GM19351 (cell line): Measurements from ENCODE around the gene SETD1B.
"Not testable (repeated sequence)": the region's sequence is repeated elsewhere in the genome, so short reads cannot be mapped to it uniquely, and the experiment has no call there.

Experiments
- ATAC-seq: cut with Tn5 transposase; IDR thresholded peaks from one replicate; pipeline ENCODE4 v1.9.1; 2021; ENCODE audit warnings: mild to moderate bottlenecking, moderate library complexity; ENCODE audit not compliant: unreplicated experiment

The SETD1B gene

DNA sequence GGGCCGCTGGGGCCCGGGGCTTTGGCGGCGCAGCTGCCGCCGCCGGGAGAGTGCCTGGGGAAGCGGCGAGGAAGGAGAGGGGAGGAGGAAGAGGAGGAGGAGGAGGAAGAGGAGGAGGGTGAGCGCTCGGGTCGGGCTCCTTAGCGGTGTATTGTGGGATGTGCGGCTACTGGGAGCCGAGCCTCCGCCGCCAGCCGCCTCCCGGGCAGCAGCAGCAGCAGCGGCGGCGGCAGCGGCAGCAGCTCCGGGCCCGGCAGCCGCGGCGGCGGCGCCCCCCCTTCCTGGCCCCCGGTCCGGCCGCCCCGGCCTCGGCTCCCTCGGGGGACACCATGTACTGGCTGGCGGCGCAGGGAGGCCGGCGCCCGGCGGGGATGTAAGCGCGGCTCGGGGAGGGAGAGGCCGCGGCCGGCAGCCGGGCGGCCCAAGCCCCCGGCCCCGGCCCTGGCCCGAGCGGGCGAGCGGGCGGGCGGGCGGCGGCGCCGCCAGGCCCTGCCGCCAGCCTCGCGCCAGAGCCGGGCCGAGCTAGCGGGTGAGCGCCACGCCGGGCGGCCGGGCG is at the start of gene SETD1B:
TSS of gene SETD1B (plus strand) at position 149 of the 556 bp plus-strand sequence. CDS start 729 bp downstream, outside the sequence.
- ATAC-seq, result no peak

DNA sequence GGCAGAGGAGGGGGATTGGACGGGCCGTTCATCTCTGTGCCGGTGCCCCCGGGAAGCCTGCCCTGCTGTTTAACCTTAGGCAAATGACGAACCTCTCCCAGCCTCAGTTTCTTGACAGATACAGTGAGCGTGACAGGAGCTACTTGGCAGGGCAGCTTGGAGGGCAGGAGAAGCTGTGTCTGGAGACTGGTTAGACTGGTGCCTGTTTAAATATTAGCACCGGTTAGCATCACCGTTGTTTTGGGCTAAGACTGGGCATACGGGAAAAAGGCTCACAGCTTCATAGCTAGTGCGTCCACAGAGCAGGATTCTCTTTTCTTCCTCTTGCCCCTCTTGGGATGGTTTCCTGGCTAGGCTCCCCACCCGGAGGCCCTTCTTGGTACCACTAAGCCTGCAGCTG is 49.0 kb upstream of the SETD1B start:
- no peak for ATAC-seq

DNA sequence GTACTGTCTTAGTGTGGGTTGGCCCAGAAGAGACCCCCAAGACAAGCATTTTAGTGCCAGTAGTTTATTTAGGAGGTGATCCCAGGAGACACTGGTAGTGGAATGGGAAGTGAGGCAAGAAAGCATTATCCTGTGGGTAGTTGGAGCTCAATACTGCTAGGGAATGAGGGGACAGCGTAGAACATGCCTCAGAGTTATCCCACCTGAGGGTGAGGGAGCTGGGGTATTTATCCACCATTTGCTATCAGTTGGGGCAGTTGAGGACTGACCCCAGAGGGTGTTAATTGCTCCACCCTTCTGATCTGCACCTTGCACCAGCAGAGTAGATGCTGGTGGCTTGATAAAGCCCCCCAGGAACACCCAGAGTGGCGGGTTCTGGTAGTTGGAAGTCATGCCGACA is 48.2 kb upstream of the SETD1B start:
- ATAC-seq, result no peak

DNA sequence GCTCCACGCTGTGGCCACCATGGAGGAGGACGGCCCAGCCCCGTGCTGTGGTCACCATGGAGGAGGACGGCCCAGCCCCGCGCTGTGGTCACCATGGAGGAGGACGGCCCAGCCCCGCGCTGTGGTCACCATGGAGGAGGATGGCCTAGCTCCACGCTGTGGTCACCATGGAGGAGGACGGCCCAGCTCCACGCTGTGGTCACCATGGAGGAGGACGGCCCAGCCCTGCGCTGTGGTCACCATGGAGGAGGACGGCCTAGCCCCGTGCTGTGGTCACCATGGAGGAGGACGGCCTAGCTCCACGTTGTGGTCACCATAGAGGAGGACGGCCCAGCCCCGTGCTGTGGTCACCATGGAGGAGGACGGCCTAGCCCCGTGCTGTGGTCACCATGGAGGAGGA is 45.3 kb upstream of the SETD1B start:
- ATAC-seq, result not testable (repeated sequence)

DNA sequence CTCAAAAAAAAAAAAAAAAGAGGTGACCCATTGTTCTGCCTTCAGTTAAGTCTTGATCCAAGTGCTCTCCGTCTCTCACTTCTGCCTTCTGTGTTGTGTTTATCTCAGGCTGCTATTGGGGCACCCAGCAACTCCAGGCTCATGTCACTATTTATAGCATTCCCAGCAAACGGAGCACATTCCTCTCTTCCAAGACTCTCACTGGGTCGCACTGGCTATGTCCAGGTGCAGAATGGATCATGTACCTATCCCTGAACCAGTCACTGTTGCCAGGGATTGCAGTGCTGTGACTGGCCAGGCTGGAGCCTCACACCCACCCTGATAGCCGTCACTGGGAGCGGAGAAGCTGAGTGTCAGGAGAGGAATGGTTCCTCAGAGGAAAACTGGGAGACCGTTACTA is 41.5 kb upstream of the SETD1B start:
- ATAC-seq, result no peak

DNA sequence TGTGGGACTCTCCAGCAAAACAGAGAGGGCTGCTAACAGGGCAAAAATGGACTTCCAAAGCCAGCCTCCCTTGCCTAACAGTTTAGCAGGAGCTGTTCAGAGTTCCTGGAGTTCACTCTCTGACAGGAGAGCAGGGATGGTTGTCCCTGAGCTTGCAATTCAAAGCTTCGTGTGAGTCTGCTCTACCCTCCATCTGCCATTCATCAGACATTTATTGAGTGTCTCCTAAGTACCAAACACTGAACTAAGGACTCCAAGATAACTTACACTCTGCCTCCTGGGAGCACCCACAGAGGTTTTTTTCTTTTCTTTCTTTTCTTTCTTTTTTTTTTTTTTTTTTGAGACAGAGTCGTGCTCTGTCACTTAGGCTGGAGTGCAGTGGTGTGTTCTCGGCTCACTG is 39.0 kb upstream of the SETD1B start:
- no peak for ATAC-seq

DNA sequence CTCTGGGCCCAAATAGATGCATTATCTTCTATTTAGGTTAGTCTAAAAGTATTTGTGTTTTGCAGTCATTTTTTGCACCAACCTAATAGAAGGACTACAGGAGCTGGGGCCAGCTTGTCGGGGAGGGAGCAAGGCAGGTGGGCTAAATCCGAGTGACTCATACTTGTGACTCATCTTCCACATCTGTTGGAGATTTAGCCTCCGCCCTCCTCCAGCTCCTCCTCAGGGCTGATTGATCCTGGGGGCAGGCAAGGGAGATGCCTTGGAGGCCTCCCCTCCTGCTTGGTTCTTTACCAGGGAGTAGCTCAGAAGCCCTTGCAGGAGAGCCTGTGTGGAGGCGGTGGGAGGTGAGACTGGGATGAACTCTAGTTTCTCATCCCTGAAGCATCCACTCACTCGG is 38.2 kb upstream of the SETD1B start:
- ATAC-seq, result no peak

DNA sequence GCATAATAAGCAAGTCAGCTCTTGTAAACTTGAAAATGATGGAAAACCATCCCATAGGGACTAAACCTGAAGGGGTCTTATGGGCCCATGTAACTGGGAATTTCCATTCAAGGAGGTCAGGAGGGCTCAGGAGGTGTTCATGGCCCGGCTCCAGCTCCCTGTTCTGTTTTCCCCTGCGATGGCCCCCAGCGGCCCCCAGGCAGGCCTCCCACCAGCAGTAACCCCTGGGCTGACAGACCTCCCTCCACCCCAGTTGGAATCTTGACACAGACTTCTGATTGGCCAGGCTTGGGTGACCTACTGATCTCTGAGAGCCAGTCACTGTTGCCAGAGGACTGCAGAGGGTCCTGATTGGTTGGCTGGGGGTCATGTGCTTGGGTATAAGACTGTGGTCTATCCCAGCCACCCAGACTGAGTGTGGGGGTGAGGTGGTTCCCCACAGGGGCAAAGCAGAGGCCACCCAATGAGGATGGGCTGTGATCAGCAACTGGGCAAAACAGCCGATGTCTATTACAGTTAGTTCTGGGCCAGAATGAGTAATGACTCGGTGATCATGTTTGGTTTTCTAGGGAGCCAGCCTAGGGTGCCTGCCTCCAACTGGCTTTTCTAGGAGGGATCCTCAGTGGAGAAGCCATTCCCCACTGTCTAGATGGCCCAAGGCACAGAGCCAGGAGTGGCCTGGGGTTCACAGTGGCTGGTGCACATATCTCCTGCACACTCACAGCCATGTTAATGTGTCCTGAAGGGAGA is 37.3 kb upstream of the SETD1B start:
- no peak for ATAC-seq

DNA sequence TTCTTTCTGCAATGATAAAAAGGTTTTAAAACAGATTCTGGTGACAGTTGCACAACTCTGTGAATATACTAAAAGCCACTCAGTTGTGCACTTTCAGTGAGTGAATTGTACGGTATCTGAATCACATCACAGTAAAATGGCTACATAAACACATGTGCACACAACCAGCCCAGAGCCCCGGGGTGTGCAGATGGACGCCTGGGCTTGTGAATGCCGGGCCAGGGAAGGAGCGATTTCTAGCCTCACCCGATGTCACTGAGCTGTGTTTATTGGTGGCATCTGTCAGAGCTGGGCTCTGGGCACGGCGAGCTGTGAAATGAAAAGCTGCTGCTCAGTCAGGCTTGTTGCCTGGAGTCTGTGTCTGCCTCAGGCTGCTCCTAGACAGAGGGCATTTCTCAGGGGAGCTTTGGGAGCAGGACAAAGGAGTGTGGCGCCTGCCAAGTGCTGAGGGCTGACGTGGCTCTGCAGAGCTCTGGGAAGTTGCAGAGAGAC is 36.2 kb upstream of the SETD1B start:
- ATAC-seq, result no peak

DNA sequence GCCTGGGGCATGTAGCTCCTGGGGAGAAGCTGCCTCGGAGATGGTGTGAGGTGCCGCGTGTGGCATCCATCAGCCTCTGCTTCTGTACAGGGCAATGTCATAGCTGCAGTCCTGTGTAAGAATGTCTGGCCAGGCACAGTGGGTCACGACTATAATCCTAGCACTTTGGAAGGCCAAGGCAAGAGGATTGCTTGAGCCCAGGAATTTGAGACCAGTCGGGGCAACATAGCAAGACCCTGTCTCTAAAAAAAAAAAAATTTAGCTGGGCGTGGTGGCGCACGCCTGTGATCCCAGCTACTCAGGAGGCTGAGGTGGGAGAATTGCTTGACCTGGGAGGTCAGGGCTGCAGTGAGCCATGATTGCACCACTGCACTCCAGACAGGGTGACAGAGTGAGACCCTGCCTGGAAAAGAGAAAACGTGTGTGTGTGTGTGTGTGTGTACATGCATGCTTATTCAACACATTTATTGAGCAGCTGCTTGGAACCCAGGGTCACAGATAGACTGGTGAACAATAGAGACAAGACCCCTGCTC is 34.4 kb upstream of the SETD1B start:
- no peak for ATAC-seq

DNA sequence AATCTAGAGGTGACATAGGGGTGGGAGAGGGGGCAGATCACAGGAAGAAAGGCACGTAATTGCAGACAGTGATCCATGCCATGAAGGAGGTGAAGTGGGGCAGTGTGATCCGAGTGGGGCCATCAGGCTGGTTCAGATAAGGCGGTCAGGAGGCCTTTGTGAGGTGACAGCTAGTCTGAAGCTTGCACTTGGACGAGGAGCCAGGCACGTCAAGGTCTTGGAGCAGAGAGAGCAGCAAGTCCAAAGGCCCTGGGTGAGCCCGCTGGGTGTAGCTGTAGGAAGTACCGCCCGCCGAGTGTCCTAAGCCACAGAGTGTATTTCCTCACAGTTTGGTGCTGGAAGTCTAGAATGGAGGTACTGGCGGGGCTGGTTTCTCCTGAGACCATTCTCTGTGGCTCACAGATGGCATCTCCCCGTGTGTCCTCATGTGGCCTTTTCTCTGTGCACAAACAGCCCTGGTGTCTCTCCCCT is 33.9 kb upstream of the SETD1B start:
- ATAC-seq, result no peak

DNA sequence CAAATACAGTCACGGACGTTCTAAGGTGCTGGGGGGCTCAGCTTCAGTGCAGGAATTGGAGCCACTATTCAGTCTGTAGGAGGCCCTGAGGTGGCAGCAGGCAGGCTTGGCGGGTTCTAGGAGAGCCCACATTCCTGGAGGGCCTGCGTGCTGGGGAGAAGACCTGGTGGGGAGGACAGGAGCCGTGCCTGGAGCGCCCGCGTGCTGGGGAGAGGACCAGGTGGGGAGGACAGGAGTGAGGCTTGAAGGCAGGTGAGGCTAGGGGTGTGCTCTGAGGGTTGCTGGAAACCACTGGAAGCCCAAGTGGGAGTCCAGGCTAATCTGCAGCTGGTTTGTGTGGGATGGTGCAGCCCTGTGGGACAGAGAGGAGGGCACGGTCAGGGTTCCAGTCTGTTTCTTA is 33.4 kb upstream of the SETD1B start:
- no peak for ATAC-seq

DNA sequence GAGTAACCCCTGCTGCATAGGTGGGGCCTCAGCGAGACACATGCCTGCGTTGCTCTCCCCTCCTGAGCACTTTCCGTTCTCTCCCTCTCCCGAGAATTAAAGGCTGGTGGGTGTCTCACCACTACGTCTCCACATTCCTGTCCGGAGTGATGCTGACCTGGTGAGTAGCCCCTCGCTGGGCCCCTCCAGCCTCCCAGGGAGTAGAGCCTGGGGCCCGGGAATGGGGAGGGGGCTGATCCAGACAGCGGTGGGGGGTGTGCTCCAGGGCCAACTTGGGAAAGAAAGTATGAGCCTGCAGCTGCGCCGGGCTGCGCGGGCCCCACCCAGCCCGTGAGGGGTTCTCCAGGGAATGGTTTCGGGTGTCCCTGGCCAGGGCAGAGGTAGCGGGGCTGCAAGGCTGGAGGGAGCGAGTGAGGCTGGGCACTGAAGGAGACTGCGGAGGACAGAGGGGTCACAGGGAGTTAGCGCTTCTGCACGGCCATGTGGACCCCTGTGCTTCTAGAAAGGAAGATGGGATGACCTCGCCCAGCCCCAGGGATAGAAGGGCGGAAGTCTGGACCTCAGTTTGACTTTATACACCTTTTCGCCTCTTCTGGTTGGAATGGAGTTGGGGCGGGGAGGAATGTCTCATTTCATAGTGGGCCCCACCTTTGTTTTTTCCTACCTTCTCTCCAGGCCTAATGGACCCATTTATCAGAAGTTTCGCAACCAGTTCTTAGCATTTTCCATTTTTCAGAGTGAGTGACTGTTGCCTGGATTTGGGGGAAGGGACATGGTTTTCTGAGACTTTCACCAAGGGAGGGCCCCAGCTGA is 32.8 kb upstream of the SETD1B start:
- no peak for ATAC-seq

DNA sequence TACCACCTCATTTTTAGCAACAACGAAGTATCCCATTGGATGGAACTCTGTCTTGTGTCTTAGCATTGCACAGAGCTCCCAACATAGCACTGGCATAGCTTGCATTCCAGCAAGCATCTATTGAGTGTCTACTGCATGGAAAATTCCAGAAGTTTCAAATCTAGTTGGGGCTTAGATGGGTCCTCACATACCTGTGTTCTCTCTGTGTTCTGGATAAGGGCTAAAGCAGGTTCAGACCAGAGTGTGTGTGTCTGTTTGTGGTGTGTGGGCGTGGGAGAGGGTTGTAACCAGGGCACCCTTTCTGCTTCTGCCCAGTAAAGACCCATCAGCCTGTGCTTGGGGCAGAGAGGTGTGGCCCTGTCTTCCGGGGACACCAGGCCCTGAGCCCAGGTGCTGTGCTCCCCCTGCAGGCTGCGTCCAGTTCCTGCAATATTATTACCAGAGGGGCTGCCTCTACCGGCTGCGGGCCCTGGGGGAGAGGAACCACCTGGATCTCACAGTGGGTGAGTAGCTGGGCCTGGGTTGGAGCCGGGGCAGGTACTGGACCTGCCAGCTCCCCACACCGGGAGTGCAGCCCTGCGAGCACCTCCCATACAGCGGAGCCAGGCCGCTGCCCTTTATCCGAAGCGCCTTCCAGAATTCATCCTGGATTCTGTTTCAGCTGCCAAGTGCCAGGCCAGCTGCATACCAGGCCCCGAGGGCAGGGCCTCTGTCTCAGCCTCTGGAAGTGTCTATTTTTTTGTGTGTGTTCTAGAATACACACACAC is 30.6 kb upstream of the SETD1B start:
- peak; percentile 78 for ATAC-seq

DNA sequence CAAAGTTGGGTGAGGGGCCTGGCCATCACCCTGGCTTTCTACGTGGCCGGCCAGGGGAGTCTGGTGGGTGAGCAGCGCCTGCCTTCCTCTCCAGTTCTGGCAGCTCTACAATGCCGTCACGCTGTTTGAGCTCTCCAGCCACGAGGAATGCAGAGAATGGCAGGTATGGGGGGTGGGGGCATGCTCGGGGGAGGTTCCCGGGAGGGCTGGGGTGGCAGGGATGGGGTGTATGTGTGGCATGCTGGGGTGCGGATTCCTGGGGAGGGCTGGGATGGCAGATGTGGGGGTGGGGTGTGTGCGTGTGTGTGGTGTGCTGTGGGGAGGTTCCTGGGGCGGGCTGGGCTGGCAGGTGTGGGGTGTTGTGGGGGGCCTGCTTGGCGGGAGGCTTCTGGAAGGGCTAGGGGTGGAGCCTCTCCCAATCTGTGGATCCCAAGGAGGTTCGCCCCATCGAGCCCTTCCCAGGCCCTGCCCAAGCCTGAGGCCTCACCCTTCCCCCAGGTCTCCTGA is 28.8 kb upstream of the SETD1B start:
- ATAC-seq, result no peak

DNA sequence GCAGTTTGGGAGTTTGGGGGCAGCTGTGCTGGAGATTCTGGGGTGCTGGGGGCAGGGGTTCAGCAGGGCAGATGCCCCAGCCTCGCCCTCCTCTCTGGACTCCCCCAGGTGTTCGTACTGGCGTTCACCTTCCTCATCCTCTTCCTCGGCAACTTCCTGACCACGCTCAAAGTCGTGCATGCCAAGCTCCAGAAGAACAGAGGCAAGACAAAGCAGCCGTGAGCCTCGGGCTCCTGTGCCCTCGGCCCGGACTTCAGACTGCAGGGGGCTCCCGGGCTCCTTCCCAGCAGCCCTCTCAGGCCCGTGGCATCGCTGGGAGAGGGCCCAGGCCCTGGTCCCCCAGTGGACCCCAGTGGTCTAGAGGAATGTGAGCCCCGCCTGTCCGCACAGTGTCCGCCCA is 28.3 kb upstream of the SETD1B start:
- ATAC-seq, result no peak

DNA sequence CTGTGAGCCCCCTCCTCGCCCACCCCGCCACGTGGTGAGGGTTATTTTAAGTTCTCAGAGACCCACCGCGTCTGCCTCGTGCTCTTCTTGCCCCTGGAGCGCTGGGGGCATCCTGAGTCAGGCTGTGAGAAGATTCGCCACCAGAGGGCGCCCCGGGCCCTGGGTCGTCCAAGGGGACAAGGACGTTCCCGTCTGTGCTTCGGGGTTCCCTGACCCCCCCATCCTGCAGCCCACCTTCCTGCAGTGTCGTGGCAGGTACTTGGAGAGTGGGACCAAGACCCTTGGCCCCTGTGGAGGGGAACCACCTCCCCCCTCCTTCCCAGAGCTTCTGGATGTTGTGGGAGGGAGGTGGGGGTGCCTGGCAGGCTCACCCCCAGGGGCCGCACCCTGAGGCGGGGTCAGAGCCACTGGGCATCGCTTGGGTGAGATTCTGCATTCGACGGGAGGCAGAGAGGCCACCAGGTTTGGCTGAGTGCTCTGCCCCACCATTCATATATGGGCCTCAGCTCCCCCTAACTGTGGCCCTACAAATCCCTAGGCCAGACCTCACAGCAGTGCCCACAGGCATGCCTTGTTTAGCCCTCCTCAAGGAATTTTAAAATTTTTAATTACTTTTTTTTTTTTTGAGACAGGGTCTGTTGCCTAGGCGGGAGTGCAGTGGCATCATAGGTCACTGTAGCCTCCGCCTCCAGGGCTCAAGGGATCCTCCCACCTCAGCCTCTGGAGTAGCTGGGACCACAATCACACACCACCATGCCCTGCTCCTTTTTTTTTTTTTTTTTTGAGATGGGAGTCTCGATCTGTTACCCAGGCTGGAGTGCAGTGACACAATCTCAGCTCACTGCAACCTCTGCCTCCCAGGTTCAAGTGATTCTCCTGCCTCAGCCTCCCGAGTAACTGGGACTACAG is 27.4 kb upstream of the SETD1B start:
- no peak for ATAC-seq

DNA sequence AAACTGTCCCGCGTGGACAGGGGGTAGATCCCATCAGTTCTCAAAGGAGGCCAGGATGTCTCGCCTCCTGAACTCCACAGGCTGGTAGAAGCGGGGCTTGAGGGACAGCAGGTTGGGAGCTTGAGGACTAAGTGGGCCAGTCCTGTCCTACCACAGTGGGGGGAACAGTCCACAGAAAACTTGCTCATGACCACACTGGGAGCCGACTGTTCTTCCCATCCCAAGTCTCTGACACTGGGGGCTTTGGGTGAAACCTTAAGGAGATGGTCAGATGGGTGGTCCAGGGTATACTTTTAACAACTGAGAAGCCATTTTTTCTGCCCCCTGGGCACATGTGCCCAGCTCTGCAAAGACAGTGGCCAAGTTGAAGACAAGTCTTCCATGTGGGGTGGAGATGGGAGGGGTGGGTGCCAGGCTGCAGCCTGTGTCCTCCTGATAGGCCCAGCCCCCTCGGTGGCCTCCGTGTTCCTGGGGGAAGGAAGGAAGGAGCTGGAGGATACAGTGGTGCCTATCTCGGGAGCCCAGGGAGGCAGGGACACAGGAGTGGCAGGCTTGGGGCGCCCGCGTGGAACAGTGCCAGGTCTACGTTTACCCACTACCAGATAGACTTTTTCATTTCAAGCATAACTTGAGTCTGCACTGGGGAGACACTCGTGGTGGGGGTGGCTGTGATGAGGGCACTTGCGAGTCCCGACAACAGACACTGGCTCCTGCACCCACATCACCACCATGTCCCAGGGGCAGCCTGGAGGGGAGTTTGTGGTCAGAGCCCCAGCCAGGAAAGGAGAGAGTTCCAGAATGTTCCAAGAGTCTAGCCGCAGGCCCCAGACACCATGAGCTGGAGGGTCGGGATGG is 25.0 kb upstream of the SETD1B start:
- ATAC-seq, result no peak
